Measurements from ENCODE around the gene FBXL4.

- TF ChIP-seq POLR2AphosphoS5 (IDR thresholded peaks at IDR 0.05) (no peak), CTCF (IDR thresholded peaks at IDR 0.05) (no peak), POLR2A (IDR thresholded peaks at IDR 0.05) (no peak)
Measured at GRCh38 chr6:98958776-98959175, 11.0 kb upstream of the FBXL4 start.
